Bronchial epithelial cell (primary cell): ENCODE measurements around the gene KLC1. TPM values are rescaled to one million over a fixed set of nuclear protein-coding genes. Genes with fewer than 3 reads are reported as not detected.

Experiments used
- DNase-seq: peaks from one replicate; pipeline ENCODE4 v3.0.0-alpha.2; 2010; ENCODE audit warnings: low read depth
- FAIRE-seq: peaks from 2 replicates; lab custom pipeline; 2011; peaks lifted over from hg19 to GRCh38; lab: Jason Lieb, UNC
- H3K27me3 ChIP-seq: 2 replicates; pipeline ENCODE4 v1.5.1; 2011; ENCODE audit warnings: low read length; ENCODE audit not compliant: control insufficient read depth, insufficient read depth
- H3K36me3 ChIP-seq: 2 replicates; pipeline ENCODE4 v1.5.1; 2011; ENCODE audit warnings: low read length; ENCODE audit not compliant: control insufficient read depth, insufficient read depth
- H3K4me3 ChIP-seq: 2 replicates; pipeline ENCODE4 v1.5.1; 2011; ENCODE audit warnings: mild to moderate bottlenecking, low read depth, low read length, control low read depth
- total RNA-seq: library from RNA; depleted of rRNA; stranded (reverse); fragments of >200 nt; gene quantifications from 2 replicates; pipeline ENCODE4 v1.2.1, GENCODE V29; 2014
- TF ChIP-seq, protein P1 (sequence below): IDR thresholded peaks from 2 replicates; pipeline ENCODE4 v1.5.1; 2011; ENCODE audit warnings: mild to moderate bottlenecking, moderate library complexity, low read length, control low read depth, inconsistent platforms; ENCODE audit not compliant: insufficient read depth, severe bottlenecking

The KLC1 gene
- total RNA-seq, 1 donor from 2014 or later: 249 TPM

GRCh38 chr14:103702095-103702494, 73.1 kb downstream of the KLC1 start:
- no peaks in the 10 kb centered on the region for H3K27me3 ChIP-seq
- FAIRE-seq: no peak
- no peak overlapping the region for H3K4me3 ChIP-seq
- peaks cover 28% of the 10 kb centered on the region for H3K36me3 ChIP-seq
- no peak for DNase-seq
- TF ChIP-seq, protein P1, sequence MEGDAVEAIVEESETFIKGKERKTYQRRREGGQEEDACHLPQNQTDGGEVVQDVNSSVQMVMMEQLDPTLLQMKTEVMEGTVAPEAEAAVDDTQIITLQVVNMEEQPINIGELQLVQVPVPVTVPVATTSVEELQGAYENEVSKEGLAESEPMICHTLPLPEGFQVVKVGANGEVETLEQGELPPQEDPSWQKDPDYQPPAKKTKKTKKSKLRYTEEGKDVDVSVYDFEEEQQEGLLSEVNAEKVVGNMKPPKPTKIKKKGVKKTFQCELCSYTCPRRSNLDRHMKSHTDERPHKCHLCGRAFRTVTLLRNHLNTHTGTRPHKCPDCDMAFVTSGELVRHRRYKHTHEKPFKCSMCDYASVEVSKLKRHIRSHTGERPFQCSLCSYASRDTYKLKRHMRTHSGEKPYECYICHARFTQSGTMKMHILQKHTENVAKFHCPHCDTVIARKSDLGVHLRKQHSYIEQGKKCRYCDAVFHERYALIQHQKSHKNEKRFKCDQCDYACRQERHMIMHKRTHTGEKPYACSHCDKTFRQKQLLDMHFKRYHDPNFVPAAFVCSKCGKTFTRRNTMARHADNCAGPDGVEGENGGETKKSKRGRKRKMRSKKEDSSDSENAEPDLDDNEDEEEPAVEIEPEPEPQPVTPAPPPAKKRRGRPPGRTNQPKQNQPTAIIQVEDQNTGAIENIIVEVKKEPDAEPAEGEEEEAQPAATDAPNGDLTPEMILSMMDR: no peak

DNA sequence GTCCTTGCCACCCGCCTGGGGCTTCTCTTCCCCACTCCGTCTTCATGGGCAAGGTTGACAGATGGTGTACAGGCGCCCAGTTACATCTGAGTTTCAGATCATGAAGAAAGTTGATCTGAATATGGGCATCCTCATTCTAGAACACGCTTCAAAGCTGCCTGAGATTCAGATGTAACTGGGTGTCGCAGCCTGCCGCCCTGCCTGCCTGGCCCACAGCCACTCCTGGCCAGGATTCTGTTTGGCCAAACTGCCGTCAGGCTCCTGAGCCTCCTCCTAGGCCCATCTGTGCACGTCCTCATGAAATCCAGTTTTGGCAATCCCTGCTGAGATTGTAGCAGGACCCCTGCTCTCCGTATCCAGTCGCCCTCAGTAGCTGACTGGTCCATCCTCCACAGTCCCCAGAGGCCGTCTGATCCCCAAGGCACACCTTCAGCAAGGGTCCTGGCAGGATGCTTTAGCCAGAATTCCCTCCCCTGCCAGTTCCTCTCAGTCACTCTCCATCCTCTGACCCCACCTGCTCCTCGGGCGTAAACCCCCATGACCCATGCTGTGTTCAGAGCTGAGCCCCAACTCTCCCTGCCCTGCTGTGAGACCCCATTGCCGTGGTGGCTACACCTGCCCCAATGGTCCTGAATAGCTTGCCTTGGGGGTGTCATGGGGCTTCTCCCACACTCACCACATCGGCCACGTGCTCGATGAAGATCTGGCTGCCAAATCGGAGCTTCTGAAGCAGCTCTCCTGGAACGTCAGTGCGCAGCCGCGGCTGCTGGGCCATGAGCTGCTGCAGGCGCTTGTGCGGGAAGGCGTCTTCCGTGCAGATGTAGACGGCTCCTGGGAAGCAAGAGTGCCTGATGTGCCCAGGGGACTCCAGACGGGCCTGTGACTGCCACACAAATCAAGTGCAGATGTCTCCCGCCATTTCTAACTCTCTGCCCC, 73.8 kb downstream of the KLC1 start:
- Histone ChIP-seq H3K27me3 (no peaks in the 10 kb centered on the region), H3K36me3 (peaks cover 29% of the 10 kb centered on the region), H3K4me3 (no peak overlapping the region)
- FAIRE-seq: no peak
- DNase-seq: no peak
- TF ChIP-seq, protein P1: no peak

DNA sequence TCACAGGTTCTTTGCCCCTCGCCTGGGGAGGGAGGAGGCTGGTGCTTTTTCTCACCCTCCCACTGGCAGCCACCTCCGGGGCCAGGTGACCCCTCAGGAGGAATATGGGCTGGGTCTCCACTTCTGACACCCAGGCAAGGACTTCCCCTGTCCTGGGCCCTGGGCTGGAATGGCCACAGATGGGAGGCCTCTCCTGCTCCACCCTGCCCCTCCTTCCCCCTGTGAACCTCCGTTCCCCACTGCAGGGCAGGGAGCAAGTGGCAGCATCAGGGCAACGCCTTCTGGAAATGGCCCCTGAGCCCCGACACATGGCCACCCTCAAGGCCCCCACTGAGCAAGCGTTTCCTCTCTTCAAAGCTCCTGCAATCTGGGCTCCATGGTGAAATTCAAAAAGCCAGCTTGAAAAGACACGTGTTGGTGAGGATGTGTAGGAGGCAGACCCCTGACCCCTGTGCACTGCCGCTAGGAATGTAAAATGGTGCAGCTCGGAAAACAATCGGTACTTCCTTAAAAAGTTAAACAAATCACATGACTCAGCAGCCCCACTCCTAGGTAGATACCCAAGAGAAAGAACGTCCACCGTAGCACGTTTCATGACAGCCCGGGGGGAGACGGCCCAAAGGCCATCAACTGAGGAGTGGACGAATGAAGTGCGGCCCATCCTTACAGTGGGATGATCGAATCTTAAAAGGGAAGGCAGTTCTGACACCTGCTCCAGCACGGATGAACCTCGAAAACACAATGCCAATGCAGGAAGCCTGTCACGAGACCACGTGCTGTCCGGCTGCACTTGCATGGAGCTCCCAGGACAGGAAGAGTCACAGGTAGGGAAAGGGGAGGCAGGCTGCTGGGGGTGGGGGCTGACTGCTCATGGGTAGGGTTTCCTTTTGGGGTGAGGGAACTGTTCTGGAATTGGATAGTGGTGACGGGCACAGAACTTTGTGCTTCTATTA, 74.7 kb downstream of the KLC1 start:
- Histone ChIP-seq H3K36me3 (peaks cover 31% of the 10 kb centered on the region), H3K27me3 (no peaks in the 10 kb centered on the region), H3K4me3 (no peak overlapping the region)
- TF ChIP-seq, protein P1: no peak
- FAIRE-seq (peak; percentile 93), DNase-seq (no peak)

- Histone ChIP-seq H3K4me3 (no peak overlapping the region), H3K36me3 (peaks cover 25% of the 10 kb centered on the region), H3K27me3 (no peaks in the 10 kb centered on the region)
- FAIRE-seq (no peak), DNase-seq (no peak)
- TF ChIP-seq, protein P1: no peak
These were observed 75.7 kb downstream of the KLC1 start for GRCh38 chr14:103704708-103705107.

DNA sequence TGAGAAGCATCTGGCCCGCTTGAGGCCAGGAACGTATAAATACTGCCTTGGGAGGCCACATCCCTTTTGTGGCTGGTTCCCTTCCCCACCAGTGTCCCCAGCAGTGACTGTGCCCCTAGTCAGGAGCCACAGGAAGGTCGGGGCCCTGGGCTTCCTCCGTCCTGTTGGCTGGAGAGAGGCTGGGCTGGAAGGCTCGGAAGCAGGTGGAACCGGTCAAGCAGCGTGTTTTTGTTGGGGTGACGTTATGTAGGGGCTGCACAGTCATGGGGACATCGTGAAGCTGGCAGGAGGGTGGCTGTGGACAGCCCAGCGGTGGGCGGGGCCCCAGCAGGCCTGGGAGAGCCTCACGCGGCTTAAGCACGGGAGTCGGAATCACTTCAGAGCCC, 76.1 kb downstream of the KLC1 start:
- no peak for FAIRE-seq
- Histone ChIP-seq H3K4me3 (no peak overlapping the region), H3K27me3 (no peaks in the 10 kb centered on the region), H3K36me3 (peaks cover 21% of the 10 kb centered on the region)
- TF ChIP-seq, protein P1: no peak
- DNase-seq: peak; percentile 56
